Panc1 (cell line): ENCODE results near the gene ZNF454. TPM values are rescaled to one million over a fixed set of nuclear protein-coding genes. Genes with fewer than 3 reads are reported as not detected.

Experiments used
- ATAC-seq: fragments of 200-7000 bp; cut with Tn5 transposase; 2 replicates; pipeline ENCODE4 v1.9.1; 2020; ENCODE audit warnings: mild to moderate bottlenecking, moderate library complexity
- BruUV-seq: library from RNA; stranded (reverse); fragments of 400-500 nt; replicated peaks from 2 replicates; lab custom pipeline; 2021; lab: Mats Ljungman, UMichigan
- CTCF ChIA-PET: fragments of 300-600 bp; sonication (Branson Sonifier 250); formaldehyde crosslinking; loops from one replicate; lab custom pipeline; 2022; ENCODE audit warnings: antibody characterized with exemption; lab: Charles Lee
- POLR2A ChIA-PET: fragments of 300-600 bp; sonication (Branson Sonifier 250); formaldehyde crosslinking; loops from one replicate; lab custom pipeline; 2022; ENCODE audit warnings: antibody characterized with exemption; lab: Charles Lee
- DNase-seq: peaks from one replicate; pipeline ENCODE4 v3.0.0-alpha.2; 2010; ENCODE audit warnings: low read depth, low spot score
- H3K27ac ChIP-seq: 2 replicates; pipeline ENCODE4 v1.5.1; 2011; ENCODE audit warnings: mild to moderate bottlenecking, low read length, inconsistent platforms
- H3K27me3 ChIP-seq: fragments of 200-500 bp; sonication (Bioruptor generic); 2 replicates; pipeline ENCODE4 v1.6.0; 2014; ENCODE audit warnings: low read length, inconsistent platforms; ENCODE audit not compliant: control insufficient read depth, insufficient read depth
- H3K36me3 ChIP-seq: fragments of 200-500 bp; sonication (Bioruptor generic); 2 replicates; pipeline ENCODE4 v1.5.1; 2014; ENCODE audit warnings: inconsistent platforms, mild to moderate bottlenecking, low read length, moderate library complexity; ENCODE audit not compliant: control insufficient read depth, insufficient read depth
- H3K4me1 ChIP-seq: 2 replicates; pipeline ENCODE4 v1.5.1; 2011; ENCODE audit warnings: inconsistent platforms, mild to moderate bottlenecking, low read length, moderate library complexity; ENCODE audit not compliant: control insufficient read depth, insufficient read depth
- H3K4me3 ChIP-seq, 2 experiments: 2 replicates each; pipeline ENCODE4 v1.5.1; 2011 to 2012; ENCODE audit warnings: low read depth in 2 of 2, low read length in 2 of 2, mild to moderate bottlenecking in 2 of 2, inconsistent platforms in 1 of 2, moderate library complexity in 1 of 2
- H3K9me3 ChIP-seq: fragments of 200-500 bp; sonication (Bioruptor generic); 2 replicates; pipeline ENCODE4 v1.5.1; 2014; ENCODE audit warnings: low read depth, mild to moderate bottlenecking, inconsistent platforms, low read length, moderate library complexity; ENCODE audit not compliant: control insufficient read depth, insufficient read depth
- CTCF ChIP-seq: fragments of 450-650 bp; IDR thresholded peaks from 2 replicates; pipeline ENCODE4 v1.5.1; 2017; ENCODE audit warnings: mild to moderate bottlenecking
- POLR2AphosphoS5 ChIP-seq: IDR thresholded peaks from 2 replicates; pipeline ENCODE4 v1.6.1; 2012; ENCODE audit warnings: mild to moderate bottlenecking, low read depth, low read length, moderate library complexity
- REST ChIP-seq, 2 experiments: IDR thresholded peaks; 2 replicates each; pipeline ENCODE4 v1.6.1; 2011 to 2012; ENCODE audit warnings: low read depth in 2 of 2, control low read depth in 1 of 2, low read length in 1 of 2, mild to moderate bottlenecking in 1 of 2, moderate library complexity in 1 of 2; ENCODE audit not compliant: insufficient read depth in 1 of 2
- SIN3A ChIP-seq: IDR thresholded peaks from 2 replicates; pipeline ENCODE4 v1.6.1; 2012; ENCODE audit warnings: low read depth, mild to moderate bottlenecking, low read length, moderate library complexity, borderline replicate concordance; ENCODE audit not compliant: insufficient read depth
- TCF7L2 ChIP-seq: IDR thresholded peaks from 2 replicates; pipeline ENCODE4 v1.6.1; 2011; ENCODE audit warnings: mild to moderate bottlenecking, low read depth, low read length, inconsistent platforms
- in situ Hi-C: cut with HindIII; loops from 2 replicates; pipeline ENCODE4 v1.10.0; 2016; ENCODE audit warnings: low sequenced_read_pairs, low pct_unique_long_range_greater_than_20kb
- intact Hi-C: fragments of 100-400 bp; cut with micrococcal nuclease; formaldehyde crosslinking; loops from one replicate; pipeline ENCODE4 v1.10.0; 2022; ENCODE audit not compliant: unreplicated experiment
- total RNA-seq: library from RNA; stranded (reverse); gene quantifications from one replicate; pipeline ENCODE4 v1.2.1, GENCODE V29; 2021; ENCODE audit not compliant: unreplicated experiment

The ZNF454 gene
- total RNA-seq, 1 experiment from 2014 or later = 0.10 TPM

GRCh38 chr5:178990491-178990890, 49.5 kb downstream of the ZNF454 start:
- no TSS peak for BruUV-seq
- Histone ChIP-seq H3K27me3 (no peaks in the 10 kb centered on the region), H3K27ac (no peak overlapping the region), H3K36me3 (no peaks in the 10 kb centered on the region), H3K4me3 (no peak overlapping the region), H3K4me1 (no peaks in the 10 kb centered on the region), H3K9me3 (no peaks in the 10 kb centered on the region)
- in situ Hi-C loops (no loop called here), intact Hi-C loops (no loop called here)
- ChIA-PET CTCF (no interaction called here), POLR2A (no interaction called here)
- DNase-seq = no peak
- ATAC-seq = no peak
- TF ChIP-seq CTCF (no peak), SIN3A (no peak), POLR2AphosphoS5 (no peak), REST (IDR thresholded peaks at IDR 0.05; ENCODE audit: insufficient read depth in 1 of 2, low read depth in 2 of 2, low read length in 1 of 2) (no peak), TCF7L2 (no peak)

- no peaks in the 10 kb centered on the region for H3K36me3 ChIP-seq
- H3K9me3 ChIP-seq = no peaks in the 10 kb centered on the region
- no TSS peak for BruUV-seq
- intact Hi-C loops = no loop called here
- ChIA-PET POLR2A (no interaction called here), CTCF (no interaction called here)
- H3K27ac ChIP-seq = no peak overlapping the region
- no peak for TF ChIP-seq TCF7L2
- no peak for TF ChIP-seq SIN3A
- TF ChIP-seq POLR2AphosphoS5 = no peak
- TF ChIP-seq CTCF = no peak
- TF ChIP-seq REST (IDR thresholded peaks at IDR 0.05; ENCODE audit: insufficient read depth in 1 of 2, low read depth in 2 of 2, low read length in 1 of 2) = no peak
- in situ Hi-C loops = no loop called here
- no peaks in the 10 kb centered on the region for H3K27me3 ChIP-seq
- DNase-seq (no peak), ATAC-seq (no peak)
- no peaks in the 10 kb centered on the region for H3K4me1 ChIP-seq
- no peak overlapping the region for H3K4me3 ChIP-seq
Observed at GRCh38 chr5:178991190-178992145, 50.5 kb downstream of the ZNF454 start.
